NCI-H524 treated with DMSO at 0.1 percent for 48 hours (cell line): Measurements from ENCODE around the gene BANF2.

Experiments used
- DNase-seq: peaks from one replicate; lab custom pipeline; 2025; lab: John Stamatoyannopoulos, UW

The BANF2 gene

DNA sequence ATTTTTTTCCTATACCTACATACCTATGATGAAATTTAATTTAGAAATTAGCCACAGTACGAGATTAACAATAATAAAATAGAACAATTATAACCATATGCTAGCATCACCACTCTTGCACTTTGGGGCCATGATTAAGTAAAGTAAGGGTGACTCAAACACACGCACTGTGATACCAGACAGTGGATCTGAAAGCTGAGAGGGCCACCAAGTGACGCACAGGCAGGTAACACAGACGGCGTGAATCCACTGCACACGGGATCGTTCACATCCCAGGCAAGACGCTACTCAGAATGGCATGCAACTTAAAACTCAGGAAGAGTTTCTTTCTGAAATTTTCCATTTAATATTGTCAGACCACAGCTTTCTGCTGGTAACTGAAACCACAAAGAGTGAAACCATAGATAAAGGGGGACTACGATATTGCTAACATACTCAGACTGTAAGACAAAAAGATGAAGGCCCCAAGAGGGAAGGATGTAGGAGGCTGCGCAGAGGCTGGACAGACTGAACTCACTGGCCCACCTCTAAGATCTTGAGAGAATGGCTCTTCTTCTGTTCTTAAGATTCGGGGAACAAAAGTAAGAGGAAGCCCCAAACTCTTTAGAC is 35.6 kb upstream of the BANF2 start:
- no peak for DNase-seq

DNA sequence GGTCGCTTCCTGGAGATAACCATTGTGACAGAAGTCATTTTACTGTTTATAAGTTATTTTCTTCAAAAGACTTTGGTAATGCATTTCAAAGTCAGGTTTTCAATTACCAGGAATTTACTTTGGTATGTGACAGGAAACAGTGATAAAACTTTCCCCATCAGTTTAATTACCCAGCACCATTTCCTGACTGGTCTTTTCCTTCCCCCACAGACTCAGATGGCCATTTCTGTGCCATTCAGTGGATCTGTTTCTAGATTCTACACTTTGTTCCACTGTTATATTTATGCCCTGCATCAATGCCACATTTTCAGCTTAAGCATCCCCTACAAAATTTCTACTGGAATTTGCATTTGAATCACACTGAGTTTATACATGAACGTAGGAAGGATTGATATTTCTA is 34.0 kb upstream of the BANF2 start:
- no peak for DNase-seq

DNA sequence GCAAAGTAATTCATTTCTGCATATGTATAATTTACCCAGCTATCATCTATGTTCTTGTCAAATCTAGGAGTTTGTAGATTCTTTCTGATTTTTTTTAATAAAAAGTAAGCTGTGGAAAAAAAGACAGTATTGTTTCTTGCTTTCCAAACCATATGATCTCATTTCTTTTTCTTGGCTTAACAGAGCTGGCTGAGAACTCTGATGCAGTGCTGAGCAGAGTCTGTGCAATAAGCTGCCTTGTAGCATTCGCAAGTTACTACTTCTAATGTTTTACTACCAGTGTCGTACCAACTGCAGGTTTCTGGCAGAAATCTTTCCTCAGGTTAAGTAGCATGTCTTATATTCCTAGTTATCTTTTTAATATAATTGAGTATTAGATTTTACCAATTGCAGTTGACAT is 33.3 kb upstream of the BANF2 start:
- DNase-seq, result no peak

DNA sequence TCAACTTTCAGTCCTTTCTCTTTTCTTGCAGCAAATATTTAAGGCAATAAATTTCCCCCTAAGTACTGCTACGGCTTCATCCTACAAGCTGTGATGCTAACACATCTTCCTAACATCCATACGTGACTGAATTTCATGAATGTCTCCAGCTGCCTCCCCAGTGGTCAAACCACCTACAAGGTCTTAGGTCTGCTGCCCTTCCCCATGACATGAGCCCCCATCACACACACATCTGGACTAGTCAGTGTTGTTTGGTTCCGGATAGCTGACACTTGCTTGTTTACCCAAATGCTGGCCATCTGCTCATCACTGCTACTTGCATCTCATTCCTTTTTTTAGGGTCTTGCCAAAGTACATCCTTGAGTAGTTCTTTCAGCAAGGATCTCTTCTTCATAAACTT is 32.3 kb upstream of the BANF2 start:
- DNase-seq, result no peak

DNA sequence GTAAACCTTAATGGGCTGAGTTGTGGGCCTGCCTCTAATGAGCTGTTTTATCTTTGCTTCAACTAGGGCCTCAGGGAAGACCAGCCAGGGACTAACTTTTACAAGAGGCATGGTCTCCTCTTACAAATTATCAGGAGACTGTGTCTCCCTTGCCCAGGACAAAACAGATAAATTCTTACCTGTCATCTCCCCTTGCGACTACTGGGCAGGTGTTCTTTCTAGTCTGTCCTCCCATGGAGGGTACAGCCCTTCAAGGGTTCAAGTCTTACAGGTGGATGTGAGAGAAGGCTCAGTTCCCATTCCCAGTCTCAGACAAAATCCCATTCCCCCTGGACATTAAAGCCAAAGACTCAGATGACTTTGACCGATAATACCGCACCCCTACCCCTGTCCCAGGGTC is 31.3 kb upstream of the BANF2 start:
- no peak for DNase-seq

DNA sequence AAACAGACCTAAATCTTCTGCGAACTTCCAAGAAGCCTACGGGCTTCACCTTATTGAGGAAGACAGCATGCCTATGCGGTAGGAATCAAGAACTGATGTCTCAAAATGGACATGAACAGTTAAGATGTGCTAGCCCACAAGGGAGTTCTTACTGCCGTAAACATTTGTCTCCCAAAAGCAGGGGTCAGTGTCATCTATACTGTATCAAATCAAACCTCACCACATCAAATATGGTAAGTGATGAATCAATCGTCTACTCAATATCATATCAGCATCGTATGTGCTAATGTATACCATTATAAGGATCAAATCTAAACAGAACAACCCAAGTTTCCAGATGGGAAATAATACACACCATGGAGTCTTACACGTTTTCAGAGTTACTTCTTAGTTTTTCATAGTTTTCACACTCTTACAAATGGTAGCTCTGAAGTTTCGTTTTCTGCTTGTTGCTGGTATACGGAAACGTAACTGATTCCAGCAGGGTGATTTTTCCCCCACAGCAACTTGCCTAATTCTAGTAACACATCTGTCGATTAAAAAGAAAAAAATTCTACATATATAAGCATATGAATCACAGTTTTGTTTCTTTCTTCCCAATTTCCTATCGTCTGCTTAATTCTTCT is 30.3 kb upstream of the BANF2 start:
- no peak for DNase-seq

DNA sequence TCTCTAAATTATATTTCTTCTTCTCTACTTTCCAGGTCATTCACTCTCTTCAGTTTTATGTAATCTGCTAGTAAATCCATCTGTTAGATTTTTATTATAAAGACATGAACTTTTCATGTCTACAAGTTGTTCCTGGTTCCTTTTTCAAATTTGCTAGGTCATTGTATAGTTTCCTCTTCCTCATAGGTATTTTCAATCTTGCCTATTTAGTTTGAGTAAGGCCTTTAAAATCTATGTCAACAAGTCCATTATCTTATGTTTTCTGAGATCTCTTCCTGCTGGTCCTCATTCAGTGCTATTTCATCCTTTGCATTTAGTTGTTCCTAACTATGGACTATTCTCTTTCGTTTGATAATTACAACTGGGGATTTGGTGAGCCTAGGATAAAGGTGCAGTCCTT is 28.8 kb upstream of the BANF2 start:
- DNase-seq, result no peak

DNA sequence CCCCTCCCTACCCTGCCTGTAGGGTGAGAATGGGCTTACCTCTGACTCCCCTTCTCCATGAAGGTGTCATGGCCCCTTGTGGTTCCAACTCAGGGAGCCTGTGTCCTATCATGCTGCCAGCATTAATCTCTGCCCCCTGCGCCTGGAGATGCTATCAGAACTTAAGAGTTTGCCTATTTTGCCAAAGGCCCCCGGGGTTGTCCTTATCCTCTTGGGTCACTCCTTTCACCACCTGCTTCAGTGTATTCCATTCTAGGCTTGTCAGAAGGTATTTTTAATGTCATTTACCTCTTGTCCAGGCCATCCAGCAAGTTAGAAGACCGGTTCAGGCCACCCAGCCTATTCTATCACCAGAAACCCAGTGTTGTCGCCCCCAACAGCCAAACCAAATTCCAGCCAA is 28.2 kb upstream of the BANF2 start:
- DNase-seq, result no peak

DNA sequence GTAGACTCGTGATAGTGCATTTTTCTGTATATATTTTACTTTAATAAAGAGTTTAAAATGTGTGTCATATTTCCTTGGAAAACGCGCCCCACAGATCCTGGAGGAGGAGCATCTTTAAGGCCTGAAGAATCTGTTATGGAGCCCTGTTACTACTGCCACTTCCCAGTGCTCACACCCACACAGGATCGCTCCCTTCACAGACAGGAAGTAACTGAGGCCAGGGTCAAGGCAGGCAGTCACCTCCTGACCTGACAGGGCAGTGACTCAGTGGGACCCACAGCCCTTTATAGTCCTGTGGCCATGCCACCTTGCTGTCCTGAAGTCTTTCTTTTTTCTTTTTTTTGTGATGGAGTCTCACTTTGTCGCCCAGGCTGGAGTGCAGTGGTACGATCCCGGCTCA is 26.7 kb upstream of the BANF2 start:
- no peak for DNase-seq

DNA sequence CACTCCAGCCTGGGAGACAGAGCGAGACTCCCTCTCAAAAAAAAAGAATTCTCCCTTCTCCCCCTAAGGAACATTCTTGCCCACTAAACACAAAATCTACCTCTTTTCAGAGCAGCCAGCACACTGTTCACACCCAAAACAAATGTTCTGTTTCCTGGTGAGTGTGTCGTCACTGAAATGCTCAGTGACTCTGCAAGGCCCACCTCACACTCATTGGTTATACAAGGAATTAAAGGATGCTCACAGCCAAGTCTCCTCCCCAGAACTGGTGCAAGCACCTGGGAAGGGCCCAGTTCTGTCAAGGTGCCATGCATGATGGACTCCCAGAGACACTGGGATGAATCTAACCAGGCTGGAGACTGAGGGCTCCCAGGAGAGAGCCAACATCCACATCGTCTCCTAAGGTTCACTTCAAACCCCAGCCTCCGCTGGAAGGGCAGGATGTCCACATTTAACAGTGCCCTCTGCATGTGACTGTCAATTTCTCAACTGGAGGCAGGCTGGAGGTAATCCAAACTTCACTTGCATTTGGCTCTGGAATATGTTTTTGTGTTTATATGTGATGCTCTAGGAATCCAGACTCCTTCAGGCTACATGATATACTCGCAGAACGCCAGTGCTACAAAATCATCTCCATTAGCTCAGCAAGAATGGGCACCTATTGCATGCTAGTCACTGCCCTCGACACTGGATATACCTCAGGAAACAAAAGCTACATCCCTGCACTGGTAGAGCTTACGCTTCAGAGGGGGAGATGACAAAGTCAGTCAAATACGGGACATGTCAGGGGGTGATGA is 24.8 kb upstream of the BANF2 start:
- no peak for DNase-seq

DNA sequence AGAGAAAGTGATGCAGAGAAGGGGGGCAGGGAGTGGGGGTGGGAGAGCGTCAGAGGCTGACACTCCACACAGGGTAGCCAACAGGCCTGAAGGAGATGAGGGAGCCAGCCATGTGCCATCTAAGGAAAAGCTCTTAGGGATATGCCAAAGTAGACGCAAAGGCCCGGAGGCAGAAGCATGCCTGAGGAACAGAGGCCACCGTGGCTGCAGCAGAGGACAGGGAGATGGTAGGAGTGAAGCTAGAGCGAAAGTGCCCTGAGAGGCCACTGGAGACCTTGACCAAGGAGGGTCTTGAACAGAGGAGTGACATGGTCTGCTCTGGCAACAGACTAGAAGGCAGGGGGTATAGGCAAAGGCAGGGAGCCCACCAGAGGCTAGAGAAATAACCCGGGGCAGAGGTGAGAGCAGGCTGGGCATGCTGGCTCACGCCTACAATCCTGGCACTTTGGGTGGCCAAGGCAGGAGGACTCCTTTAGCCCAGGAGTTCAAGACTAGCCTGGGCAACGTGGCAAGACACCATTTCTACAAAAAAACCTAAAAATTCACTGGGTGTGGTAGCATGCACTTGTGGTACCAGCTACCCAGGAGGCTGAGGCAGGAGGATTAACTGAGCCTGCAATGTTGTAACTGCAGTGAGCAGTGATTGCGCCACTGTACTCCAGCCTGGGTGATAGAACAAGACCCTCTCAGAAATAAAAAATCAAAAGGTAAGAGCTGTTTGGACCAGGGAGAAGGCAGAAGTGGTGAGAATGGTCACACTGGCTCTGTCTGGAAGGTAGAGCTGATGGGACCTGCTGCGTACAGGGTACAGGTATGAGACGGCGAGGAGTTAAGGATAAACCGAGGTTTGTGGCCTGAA is 24.0 kb upstream of the BANF2 start:
- DNase-seq, result no peak

DNA sequence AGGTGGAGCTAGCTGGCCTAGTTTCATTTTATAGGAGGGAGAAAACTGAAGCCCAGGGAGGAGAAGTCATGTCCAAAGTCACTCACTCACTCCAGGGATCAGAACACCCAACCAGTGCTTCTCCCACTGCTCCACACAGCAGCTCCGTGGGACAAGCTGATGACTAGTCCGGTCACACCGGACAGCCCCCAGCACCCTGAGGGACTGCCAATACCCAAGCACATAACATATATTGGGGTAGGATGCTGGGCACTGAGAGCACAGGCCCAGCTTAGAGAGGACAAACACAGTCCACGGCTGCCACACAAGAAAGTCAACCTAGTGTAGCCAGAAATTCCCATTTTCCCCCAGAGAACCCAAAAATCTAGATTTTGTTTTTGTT is 23.4 kb upstream of the BANF2 start:
- no peak for DNase-seq

DNA sequence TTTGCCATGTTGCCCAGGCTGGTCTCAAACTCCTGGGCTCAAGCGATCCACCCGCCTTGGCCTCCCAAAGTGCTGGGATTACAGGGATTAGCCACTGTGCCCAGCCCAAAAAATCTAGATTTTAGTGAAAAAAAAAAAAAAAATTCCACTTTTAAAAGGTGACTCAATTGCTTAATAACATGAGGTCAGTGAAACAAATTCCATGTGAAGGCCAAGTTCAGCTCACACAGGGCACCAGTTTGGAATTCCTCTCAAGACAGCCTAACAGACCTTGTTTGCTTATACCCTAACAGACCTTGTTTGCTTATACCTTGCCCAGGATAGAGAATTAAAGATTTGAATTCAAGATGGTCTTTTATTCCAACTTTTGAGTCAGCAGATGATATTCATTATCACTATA is 22.8 kb upstream of the BANF2 start:
- no peak for DNase-seq

DNA sequence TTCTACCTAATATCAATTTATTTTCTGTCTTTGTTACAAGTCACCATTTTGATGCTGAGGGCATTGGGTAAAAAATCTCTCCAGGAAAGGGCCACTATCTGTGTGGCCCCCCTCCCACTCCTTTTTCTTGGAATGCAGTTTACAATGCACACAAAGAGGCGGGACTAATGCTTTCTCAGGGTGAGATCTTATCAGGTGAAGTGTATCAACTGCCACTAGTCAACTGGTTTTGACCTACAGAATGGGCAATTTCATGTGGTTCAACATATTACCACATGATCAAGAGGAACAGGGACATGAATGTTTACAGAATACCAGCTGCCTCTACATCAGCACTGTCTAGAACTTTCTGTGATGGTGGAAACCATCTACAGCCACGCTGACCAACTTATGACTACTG is 21.5 kb upstream of the BANF2 start:
- no peak for DNase-seq

DNA sequence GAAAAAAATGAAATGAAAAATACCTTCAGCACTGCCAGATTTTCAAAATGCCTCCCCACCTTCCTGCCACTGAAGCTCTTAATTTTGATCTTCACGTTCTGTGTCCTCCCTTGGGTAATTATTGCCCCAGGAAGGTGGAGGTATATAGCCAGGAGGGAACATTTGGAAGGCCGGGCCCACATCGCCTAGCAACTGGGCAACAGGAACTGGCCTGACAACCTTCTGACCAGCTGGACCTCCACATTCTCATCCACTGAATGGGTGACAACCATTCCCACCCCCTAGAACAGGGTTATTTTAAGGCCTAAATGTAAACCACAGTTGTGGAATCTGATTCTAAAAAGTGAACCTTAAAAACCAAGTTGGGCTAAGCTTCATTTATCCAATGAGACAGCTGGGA is 20.9 kb upstream of the BANF2 start:
- no peak for DNase-seq

DNA sequence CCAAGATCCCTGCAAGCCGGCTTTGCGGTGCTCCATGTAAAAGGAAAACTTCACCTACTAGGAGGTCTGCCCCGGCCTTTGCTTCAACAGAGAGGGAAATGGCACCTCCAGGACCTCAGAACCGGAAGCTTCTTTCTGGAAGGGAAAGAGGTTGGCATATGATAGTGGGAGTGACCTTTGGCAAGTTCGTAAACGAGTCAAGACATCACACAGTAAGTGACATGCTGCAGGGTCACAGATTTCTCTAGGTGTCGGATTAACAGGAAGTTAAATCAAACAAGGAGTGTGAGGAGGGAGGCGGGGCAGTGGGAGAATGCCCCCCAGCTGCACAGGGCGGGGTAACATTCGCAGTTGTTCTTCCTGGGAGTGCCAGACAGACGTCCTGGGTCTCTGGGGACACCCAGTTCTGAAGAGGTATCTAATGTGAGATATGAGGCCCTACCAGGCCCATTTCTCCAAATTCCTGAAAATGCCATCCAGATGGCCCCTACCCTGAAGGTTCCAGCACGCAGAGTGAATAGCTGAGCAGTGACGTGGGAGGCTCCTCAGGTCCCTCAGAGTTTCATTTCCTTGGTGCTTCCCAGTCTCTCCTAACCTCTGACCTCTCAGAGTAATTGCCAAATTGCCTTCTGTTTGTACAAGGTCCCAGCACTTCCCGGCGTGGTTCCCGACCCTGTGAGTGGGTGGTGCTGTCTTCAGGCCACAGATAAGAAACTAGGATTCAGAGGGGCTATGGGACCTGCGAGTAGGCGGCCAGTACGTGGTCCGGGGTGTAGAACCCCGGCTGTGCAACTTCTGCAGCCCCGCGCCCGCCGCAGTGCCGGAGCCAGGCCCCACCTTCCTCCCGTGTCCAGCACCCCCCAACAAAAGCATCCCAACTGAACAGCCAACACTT is 19.6 kb upstream of the BANF2 start:
- peak; percentile 26 for DNase-seq

DNA sequence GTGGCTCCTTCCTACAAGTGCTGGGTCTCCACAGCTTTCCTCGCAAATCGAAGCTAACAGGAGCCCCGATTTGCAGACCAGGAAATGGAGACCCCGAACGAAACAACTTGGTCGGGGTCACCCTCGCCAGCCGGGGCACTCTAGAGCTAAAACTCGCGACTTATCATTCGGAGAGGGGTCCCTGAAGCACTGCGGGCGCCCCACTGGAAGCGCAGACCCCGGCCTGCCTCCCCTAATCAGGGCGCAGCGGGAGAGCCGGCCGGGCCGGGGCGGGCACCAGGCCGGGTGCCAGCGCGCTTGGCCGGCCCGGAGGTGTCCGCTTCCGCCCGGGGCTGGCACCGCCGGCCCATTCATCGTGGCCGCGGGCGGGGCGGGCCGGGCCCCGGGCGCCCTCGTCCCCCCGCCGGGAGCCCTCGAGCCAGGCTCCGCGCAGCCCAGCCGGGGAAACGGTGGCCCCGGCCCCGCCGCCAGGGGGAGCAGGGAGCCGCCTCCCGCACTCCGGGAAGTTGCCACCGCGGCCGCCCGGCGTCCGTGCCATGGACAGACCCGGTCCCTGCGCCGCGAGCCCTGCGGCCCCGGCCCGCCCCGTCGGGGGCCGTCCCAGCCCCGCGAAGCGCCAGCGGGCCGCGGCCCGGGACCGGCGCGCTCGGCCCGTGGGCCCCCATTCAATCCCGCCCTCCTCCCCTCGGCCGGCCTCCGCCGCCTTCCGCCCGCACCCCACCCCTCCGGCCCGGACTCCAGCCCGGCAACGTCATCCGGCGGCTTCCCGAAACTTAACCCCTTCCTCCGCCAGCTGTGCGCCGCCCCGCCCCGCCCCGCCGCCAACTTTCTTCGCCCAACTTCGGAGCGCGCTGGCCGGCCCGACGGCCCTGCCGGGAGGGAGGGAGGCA is 18.7 kb upstream of the BANF2 start:
- no peak for DNase-seq

DNA sequence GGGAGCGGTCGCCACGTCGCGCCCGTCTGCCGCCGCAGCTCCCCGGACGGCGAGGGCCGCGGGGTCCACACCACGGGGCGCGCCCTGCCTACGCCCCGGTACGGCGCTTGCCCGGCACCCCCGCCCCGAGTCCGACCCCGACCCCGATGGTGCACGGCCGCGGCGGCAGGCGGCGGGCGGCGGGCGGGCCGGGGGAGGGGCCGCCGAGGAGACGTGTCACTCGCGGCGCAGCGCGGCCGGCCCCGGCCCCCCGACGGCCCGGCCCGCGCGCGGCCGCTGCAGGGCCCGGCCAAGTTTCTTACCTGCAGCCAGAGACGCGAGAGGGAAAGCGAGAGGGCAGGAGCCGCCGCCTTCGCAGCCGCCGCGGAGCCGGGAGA is 18.1 kb upstream of the BANF2 start:
- DNase-seq, result no peak

DNA sequence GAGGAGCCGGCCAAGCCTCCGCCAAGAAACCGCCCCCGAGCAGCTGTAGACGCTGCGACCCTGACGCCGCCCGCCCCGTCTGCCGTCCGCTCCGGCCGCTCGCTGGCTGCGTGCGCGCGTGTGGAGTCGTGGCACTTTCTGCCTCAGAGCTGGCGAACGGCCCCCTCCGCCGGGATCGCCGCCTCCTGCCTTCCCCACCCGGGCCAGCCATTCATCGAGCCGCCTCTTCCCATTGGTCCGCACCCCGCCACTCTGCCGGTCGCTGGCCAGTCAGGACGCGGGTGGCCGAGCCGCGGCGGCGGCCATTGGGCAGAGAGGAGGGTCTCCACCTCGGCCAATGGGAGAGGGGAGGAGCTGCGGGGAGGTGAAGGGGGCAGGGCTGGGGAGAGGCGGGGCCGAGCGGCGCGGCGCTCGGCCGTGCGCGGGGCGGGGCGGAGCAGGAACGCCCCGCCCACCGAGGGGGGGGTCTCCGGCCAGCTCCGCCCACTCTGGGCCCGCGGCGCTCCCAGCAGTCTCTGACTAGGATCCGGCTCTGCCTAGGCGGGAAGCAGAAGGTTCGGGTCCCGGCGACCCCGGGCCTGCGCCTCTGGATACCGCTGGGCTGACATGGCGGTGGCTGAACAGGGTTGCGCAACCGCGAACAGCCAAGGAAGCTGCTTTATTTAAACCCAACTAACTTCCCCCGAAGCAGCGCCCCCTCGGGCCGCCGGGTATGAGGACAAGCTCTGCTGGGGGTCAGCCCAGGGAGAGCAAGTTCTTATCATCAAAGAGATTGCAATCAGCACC is 17.5 kb upstream of the BANF2 start, which contains the start of gene RRBP1:
RRBP1 (minus strand) TSS at position 140 of the 786 bp plus-strand sequence. CDS start 21,735 bp downstream, outside the sequence.
- peak; percentile 85 for DNase-seq

DNA sequence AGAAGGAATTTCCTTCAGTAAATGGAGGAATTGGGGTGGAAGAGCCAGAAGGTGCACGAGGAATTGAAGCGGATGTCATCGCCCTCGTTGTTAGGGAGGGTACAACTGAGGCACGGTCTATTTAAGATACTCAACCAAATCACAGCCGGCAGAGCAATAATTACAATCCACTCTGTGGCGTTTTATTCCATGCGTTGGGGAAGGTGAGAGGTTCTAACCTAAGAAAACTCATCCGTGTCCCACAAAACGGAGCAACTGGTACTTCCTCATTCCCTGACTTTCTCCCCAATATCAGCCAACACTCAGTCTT is 16.9 kb upstream of the BANF2 start:
- DNase-seq, result no peak
